Measurements from ENCODE around the gene JAKMIP2. TPM values are rescaled to one million over a fixed set of nuclear protein-coding genes. Genes with fewer than 3 reads are reported as not detected.

Gene JAKMIP2
- total RNA-seq, 1 experiment from 2014 or later, result not detected

- no peak for DNase-seq
- CTCF ChIA-PET, result no interaction called here
- H3F3A ChIP-seq (ENCODE audit: insufficient read depth, low read depth), result no peaks in the 10 kb centered on the region
- POLR2A ChIA-PET (ENCODE audit: unreplicated experiment), result no interaction called here
- no peaks in the 10 kb centered on the region for H3K9me3 ChIP-seq (ENCODE audit: insufficient read depth, low read depth)
- H3K9me2 ChIP-seq (ENCODE audit: insufficient read depth), result no peaks in the 10 kb centered on the region
- no peaks in the 10 kb centered on the region for H3K36me3 ChIP-seq (ENCODE audit: low read depth)
- no peak overlapping the region for H2AFZ ChIP-seq
- no peak overlapping the region for H3K4me2 ChIP-seq
- no peaks in the 10 kb centered on the region for H3K4me1 ChIP-seq (replicated peaks; ENCODE audit: insufficient read depth)
- no peaks in the 10 kb centered on the region for H3K79me2 ChIP-seq (ENCODE audit: low read depth)
- no TSS peak for BruUV-seq (replicated peaks)
- no peak overlapping the region for H3K4me3 ChIP-seq
- intact Hi-C loops (cut with micrococcal nuclease; ENCODE audit: unreplicated experiment), result no loop called here
- no peaks in the 10 kb centered on the region for H4K20me1 ChIP-seq (ENCODE audit: insufficient read depth)
- H3K27me3 ChIP-seq (ENCODE audit: insufficient read depth, low read depth), result peaks cover 9% of the 10 kb centered on the region; the same call in 1 of the 2 replicates
- H3K27ac ChIP-seq, result no peak overlapping the region
- TF ChIP-seq EZH2 (IDR thresholded peaks at IDR 0.05; ENCODE audit: low read depth) (no peak), CTCF (conservative IDR thresholded peaks at IDR 0.05) (no peak)
Observed at GRCh38 chr5:147616421-147616820, 166.1 kb downstream of the JAKMIP2 start.

- Histone ChIP-seq H2AFZ (no peak overlapping the region), H4K20me1 (ENCODE audit: insufficient read depth) (no peaks in the 10 kb centered on the region), H3K9me2 (ENCODE audit: insufficient read depth) (no peaks in the 10 kb centered on the region), H3K4me3 (no peak overlapping the region), H3K79me2 (ENCODE audit: low read depth) (no peaks in the 10 kb centered on the region), H3K27me3 (ENCODE audit: insufficient read depth, low read depth) (peaks cover 9% of the 10 kb centered on the region), H3K4me1 (replicated peaks; ENCODE audit: insufficient read depth) (no peaks in the 10 kb centered on the region), H3K9me3 (ENCODE audit: insufficient read depth, low read depth) (no peaks in the 10 kb centered on the region), H3F3A (ENCODE audit: insufficient read depth, low read depth) (no peaks in the 10 kb centered on the region), H3K27ac (no peak overlapping the region), H3K36me3 (ENCODE audit: low read depth) (no peaks in the 10 kb centered on the region), H3K4me2 (no peak overlapping the region)
- CTCF ChIA-PET, result no interaction called here
- POLR2A ChIA-PET (ENCODE audit: unreplicated experiment), result no interaction called here
- intact Hi-C loops (cut with micrococcal nuclease; ENCODE audit: unreplicated experiment), result no loop called here
- TF ChIP-seq CTCF (conservative IDR thresholded peaks at IDR 0.05) (no peak), EZH2 (IDR thresholded peaks at IDR 0.05; ENCODE audit: low read depth) (no peak)
- no TSS peak for BruUV-seq (replicated peaks)
- DNase-seq, result no peak
Observed at GRCh38 chr5:147613359-147613758, 169.2 kb downstream of the JAKMIP2 start.

GRCh38 chr5:147611483-147611882 is 171.0 kb downstream of the JAKMIP2 start:
- POLR2A ChIA-PET (ENCODE audit: unreplicated experiment), result no interaction called here
- Histone ChIP-seq H3K4me1 (replicated peaks; ENCODE audit: insufficient read depth) (no peaks in the 10 kb centered on the region), H3K9me2 (ENCODE audit: insufficient read depth) (no peaks in the 10 kb centered on the region), H3F3A (ENCODE audit: insufficient read depth, low read depth) (no peaks in the 10 kb centered on the region), H4K20me1 (ENCODE audit: insufficient read depth) (no peaks in the 10 kb centered on the region), H3K36me3 (ENCODE audit: low read depth) (no peaks in the 10 kb centered on the region), H3K79me2 (ENCODE audit: low read depth) (no peaks in the 10 kb centered on the region), H2AFZ (no peak overlapping the region), H3K27me3 (ENCODE audit: insufficient read depth, low read depth) (peaks cover 5% of the 10 kb centered on the region), H3K27ac (no peak overlapping the region), H3K4me3 (no peak overlapping the region), H3K4me2 (no peak overlapping the region), H3K9me3 (ENCODE audit: insufficient read depth, low read depth) (no peaks in the 10 kb centered on the region)
- no TSS peak for BruUV-seq (replicated peaks)
- intact Hi-C loops (cut with micrococcal nuclease; ENCODE audit: unreplicated experiment), result no loop called here
- DNase-seq, result no peak
- TF ChIP-seq EZH2 (IDR thresholded peaks at IDR 0.05; ENCODE audit: low read depth) (no peak), CTCF (conservative IDR thresholded peaks at IDR 0.05) (no peak)
- CTCF ChIA-PET, result no interaction called here
